ENCODE results near the gene SNX15. TPM values are rescaled to one million over a fixed set of nuclear protein-coding genes. Genes with fewer than 3 reads are reported as not detected.

SNX15 gene
- total RNA-seq, 1 experiment from 2014 or later = 27.0 TPM

GRCh38 chr11:65084598-65085375 lies 57.5 kb downstream of the SNX15 start:
- DNase-seq (ENCODE audit: low read depth) = no peak

DNA sequence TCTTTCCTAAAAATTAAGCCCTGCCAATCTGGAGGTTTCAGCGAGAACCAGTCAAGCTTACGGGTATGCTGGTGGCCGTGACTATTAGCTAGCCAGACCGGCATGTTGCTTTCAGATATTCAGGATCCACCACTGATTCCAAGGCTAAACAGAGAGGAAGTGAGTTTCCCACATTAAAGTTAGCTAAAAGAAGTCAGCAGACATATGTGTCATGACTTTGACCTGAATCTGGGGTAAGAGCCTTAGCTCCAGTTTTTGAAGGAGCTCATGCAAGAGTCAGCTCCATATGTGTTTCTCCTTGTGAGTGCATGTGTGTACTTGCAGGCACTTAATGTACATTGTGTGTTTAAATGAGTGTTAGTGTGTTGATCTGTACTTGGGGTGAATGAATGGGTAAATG lies 58.2 kb downstream of the SNX15 start:
- DNase-seq (ENCODE audit: low read depth) = no peak

DNA sequence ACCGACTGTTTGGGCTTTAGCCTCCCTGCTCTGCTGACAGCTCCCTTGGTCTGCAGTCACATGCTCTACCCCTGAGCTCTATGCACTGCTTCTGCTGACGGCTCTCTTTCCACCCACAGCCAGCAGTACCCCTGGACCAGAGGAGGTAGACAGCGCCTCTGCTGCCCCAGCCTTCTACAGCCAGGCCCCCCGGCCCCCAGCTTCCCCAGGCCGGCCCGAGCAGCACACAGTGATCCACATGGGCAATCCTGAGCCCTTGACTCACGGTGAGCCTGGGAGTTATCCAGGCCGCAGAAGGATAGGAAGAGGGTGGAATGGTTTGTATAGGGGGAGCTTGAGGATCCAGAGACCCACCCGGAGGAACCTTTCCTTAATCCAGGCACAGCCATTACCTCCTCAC lies 59.6 kb downstream of the SNX15 start:
- DNase-seq (ENCODE audit: low read depth) = no peak

DNA sequence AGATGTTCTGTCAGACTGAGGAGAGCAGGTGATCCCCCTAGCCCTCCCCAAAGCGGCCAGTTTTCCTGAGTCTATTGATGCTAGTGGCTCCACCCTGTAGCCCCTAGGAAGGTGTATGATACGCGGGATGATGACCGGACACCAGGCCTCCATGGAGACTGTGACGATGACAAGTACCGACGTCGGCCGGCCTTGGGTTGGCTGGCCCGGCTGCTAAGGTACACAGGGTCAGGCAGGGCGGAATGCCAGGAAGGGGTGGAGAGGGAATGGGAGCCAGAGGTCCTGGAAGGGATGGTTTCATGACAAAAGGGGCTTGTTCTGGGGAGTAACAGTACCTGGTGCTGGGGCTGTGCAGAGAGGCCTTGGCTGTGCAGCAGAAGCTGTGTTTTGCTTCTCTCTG lies 60.0 kb downstream of the SNX15 start:
- DNase-seq (ENCODE audit: low read depth) = no peak

DNA sequence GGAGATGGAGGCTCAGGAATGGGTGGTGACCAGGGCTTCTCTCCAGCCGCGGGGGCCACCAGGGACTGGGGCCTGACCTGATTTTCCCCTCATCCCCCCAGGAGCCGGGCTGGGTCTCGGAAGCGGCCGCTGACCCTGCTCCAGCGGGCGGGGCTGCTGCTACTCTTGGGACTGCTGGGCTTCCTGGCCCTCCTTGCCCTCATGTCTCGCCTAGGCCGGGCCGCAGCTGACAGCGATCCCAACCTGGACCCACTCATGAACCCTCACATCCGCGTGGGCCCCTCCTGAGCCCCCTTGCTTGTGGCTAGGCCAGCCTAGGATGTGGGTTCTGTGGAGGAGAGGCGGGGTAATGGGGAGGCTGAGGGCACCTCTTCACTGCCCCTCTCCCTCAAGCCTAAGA lies 60.6 kb downstream of the SNX15 start:
- DNase-seq (ENCODE audit: low read depth) = no peak

- DNase-seq (ENCODE audit: low read depth) = no peak
These were observed 62.4 kb downstream of the SNX15 start for GRCh38 chr11:65089621-65090020.

Other genes with a start within 250 kb of the SNX15 start
- gene SF1, start 248.9 kb upstream of the SNX15 start, total RNA-seq (2014; rRNA removed; shearing (Covaris generic)) = 62.6 and 64.1 TPM in 2 replicates
- gene MAP4K2, start 224.2 kb upstream of the SNX15 start, total RNA-seq (2014; rRNA removed; shearing (Covaris generic)) = 13.9 and 16.1 TPM in 2 replicates
- gene MEN1, start 216.9 kb upstream of the SNX15 start, total RNA-seq (2014; rRNA removed; shearing (Covaris generic)) = 11.7 and 14.8 TPM in 2 replicates
- 0.20 TPM in 1 of 2 replicates, not detected in the other for gene CDC42BPG, start 182.8 kb upstream of the SNX15 start, total RNA-seq (2014; rRNA removed; shearing (Covaris generic))
- 82.1 and 92.3 TPM in 2 replicates for gene EHD1, start 148.8 kb upstream of the SNX15 start, total RNA-seq (2014; rRNA removed; shearing (Covaris generic))
- gene ATG2A, start 110.2 kb upstream of the SNX15 start, total RNA-seq (2014; rRNA removed; shearing (Covaris generic)) = 6.6 and 7.2 TPM in 2 replicates
- gene PPP2R5B, start 102.8 kb upstream of the SNX15 start, total RNA-seq (2014; rRNA removed; shearing (Covaris generic)) = 12.5 and 17.8 TPM in 2 replicates
- gene GPHA2, start 91.5 kb upstream of the SNX15 start, total RNA-seq (2014; rRNA removed; shearing (Covaris generic)) = not detected in 2 replicates
- gene MAJIN, start 55.3 kb upstream of the SNX15 start, total RNA-seq (2014; rRNA removed; shearing (Covaris generic)) = not detected in 2 replicates
- 0.59 and 0.84 TPM in 2 replicates for gene BATF2, start 30.5 kb upstream of the SNX15 start, total RNA-seq (2014; rRNA removed; shearing (Covaris generic))
- 166 and 176 TPM in 2 replicates for gene ARL2, start 13.3 kb upstream of the SNX15 start, total RNA-seq (2014; rRNA removed; shearing (Covaris generic))
- 18.9 and 21.0 TPM in 2 replicates for gene SAC3D1, start 13.8 kb downstream of the SNX15 start, total RNA-seq (2014; rRNA removed; shearing (Covaris generic))
- gene NAALADL1, start 31.1 kb downstream of the SNX15 start, total RNA-seq (2014; rRNA removed; shearing (Covaris generic)) = not detected in 2 replicates
- gene CDCA5, start 56.6 kb downstream of the SNX15 start, total RNA-seq (2014; rRNA removed; shearing (Covaris generic)) = 41.7 and 45.7 TPM in 2 replicates
- 58.3 and 65.6 TPM in 2 replicates for gene ZFPL1, start 56.8 kb downstream of the SNX15 start, total RNA-seq (2014; rRNA removed; shearing (Covaris generic))
- gene VPS51, start 68.8 kb downstream of the SNX15 start, total RNA-seq (2014; rRNA removed; shearing (Covaris generic)) = 48.7 and 108 TPM in 2 replicates
- 5.0 and 6.0 TPM in 2 replicates for gene TM7SF2, start 84.4 kb downstream of the SNX15 start, total RNA-seq (2014; rRNA removed; shearing (Covaris generic))
- gene ZNHIT2, start 90.3 kb downstream of the SNX15 start, total RNA-seq (2014; rRNA removed; shearing (Covaris generic)) = 7.6 and 10.2 TPM in 2 replicates
- 366 and 448 TPM in 2 replicates for gene FAU, start 94.7 kb downstream of the SNX15 start, total RNA-seq (2014; rRNA removed; shearing (Covaris generic))
- 50.6 and 69.5 TPM in 2 replicates for gene MRPL49, start 94.9 kb downstream of the SNX15 start, total RNA-seq (2014; rRNA removed; shearing (Covaris generic))
- gene SYVN1, start 107.1 kb downstream of the SNX15 start, total RNA-seq (2014; rRNA removed; shearing (Covaris generic)) = 15.6 and 29.2 TPM in 2 replicates
- gene SPDYC, start 142.8 kb downstream of the SNX15 start, total RNA-seq (2014; rRNA removed; shearing (Covaris generic)) = not detected in 2 replicates
- gene CAPN1, start 154.5 kb downstream of the SNX15 start, total RNA-seq (2014; rRNA removed; shearing (Covaris generic)) = 195 and 272 TPM in 2 replicates
- 28.1 and 43.7 TPM in 2 replicates for gene POLA2, start 234.5 kb downstream of the SNX15 start, total RNA-seq (2014; rRNA removed; shearing (Covaris generic))